Uterus (tissue), 2 donors: Measurements from ENCODE around the gene IKZF4.

Experiments used
- CTCF ChIP-seq, 4 experiments: fragments of 200-600 bp in 2 of 4; fragments of 450-650 bp in 2 of 4; sonication (generic) in 2 of 4; IDR thresholded peaks; one replicate each; pipeline ENCODE4 v1.5.1; 2016 to 2019; ENCODE audit warnings: antibody characterized with exemption in 4 of 4, mild to moderate bottlenecking in 2 of 4, moderate library complexity in 1 of 4
- POLR2A ChIP-seq, 2 donors: fragments of 450-650 bp; IDR thresholded peaks; one replicate each; pipeline ENCODE4 v1.6.1; 2016; ENCODE audit warnings: antibody characterized with exemption in 2 of 2, mild to moderate bottlenecking in 1 of 2, moderate library complexity in 1 of 2

DNA sequence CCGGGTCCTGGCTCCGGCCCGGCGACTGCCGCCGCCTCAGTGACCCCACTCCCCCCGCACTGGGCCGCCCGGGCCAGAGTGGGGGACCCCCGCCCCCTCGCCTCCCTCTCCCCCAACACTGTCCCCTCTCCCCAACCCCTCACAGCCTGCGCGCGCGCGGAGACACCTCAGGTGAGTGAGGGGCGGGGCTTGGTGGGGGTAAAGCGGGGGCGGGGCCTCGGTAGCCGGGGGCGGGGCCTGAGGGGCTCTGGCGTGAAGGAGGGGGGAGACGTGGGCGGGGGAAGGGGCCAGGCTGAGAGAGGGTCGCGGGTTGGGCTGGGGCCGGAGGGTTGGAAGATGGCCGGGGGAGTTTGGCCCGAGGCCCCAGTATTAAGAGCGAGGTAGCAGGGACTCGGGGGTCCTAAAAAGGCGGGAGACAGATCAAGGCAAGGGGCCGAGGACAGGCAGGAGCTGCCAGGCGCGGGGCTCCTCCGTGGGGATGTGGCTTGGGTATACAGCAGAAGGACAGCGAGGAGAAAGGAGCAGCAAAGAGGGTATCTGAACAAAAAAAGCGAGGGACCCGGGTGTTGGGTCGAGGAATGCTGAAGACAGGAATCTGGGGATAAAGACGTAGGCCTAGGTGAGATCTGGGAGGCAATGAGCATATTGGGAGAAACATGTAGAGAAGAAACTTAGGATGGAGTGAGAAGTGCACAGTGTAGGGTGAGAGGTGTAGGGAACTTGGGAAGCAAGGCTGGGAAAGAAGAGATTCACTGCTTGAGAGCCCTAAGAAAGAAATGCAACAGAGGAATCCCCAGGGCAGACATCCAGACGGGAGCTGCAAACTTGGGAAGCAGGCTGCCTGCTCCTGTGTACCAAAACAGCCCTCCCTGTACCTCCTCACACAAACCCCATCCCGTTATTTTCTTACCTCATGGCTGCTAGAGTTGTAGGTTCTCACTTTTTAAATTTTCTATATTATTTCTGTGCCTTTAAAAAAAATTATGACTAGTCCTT is 13.0 kb upstream of the IKZF4 start:
- TF ChIP-seq POLR2A (IDR thresholded peaks at IDR 0.05), result no peak
- TF ChIP-seq CTCF (IDR thresholded peaks at IDR 0.05), result no peak
